Sigmoid colon (tissue), 4 donors: Measurements from ENCODE around the gene YJU2.

Experiments
- CTCF ChIP-seq, 4 experiments: fragments of 450-650 bp in 3 of 4; fragments of 200-600 bp in 1 of 4; IDR thresholded peaks; one replicate each; pipeline ENCODE4 v1.5.1; 2016 to 2019; ENCODE audit warnings: antibody characterized with exemption in 4 of 4, mild to moderate bottlenecking in 3 of 4, moderate library complexity in 2 of 4
- POLR2AphosphoS5 ChIP-seq, 4 donors: sonication (generic); formaldehyde crosslinking; IDR thresholded peaks; one replicate each; pipeline ENCODE4 v1.6.1; 2017; ENCODE audit warnings: antibody characterized with exemption in 4 of 4

- TF ChIP-seq CTCF (IDR thresholded peaks at IDR 0.05) (no peak), POLR2AphosphoS5 (IDR thresholded peaks at IDR 0.05) (no peak)
Observed at GRCh38 chr19:4284974-4285373, 38.1 kb downstream of the YJU2 start.
